SU-DHL-6 (cell line): ENCODE data around the gene RNASEL.

Experiments used
- EZH2phosphoT487 ChIP-seq: fragments of 200-600 bp; sonication (generic), shearing (Covaris generic); conservative IDR thresholded peaks from 2 replicates; pipeline ENCODE4 v1.6.1; 2018; ENCODE audit warnings: mild to moderate bottlenecking, antibody characterized with exemption, low read length, moderate library complexity, mixed read lengths
- TF ChIP-seq, protein P1 (sequence below): fragments of 200-600 bp; sonication (generic); IDR thresholded peaks from one replicate; pipeline ENCODE4 v1.5.1; 2017; ENCODE audit warnings: antibody characterized with exemption, mild to moderate bottlenecking, low read length, moderate library complexity; ENCODE audit not compliant: insufficient read depth, poor library complexity, severe bottlenecking

- TF ChIP-seq, protein P1, sequence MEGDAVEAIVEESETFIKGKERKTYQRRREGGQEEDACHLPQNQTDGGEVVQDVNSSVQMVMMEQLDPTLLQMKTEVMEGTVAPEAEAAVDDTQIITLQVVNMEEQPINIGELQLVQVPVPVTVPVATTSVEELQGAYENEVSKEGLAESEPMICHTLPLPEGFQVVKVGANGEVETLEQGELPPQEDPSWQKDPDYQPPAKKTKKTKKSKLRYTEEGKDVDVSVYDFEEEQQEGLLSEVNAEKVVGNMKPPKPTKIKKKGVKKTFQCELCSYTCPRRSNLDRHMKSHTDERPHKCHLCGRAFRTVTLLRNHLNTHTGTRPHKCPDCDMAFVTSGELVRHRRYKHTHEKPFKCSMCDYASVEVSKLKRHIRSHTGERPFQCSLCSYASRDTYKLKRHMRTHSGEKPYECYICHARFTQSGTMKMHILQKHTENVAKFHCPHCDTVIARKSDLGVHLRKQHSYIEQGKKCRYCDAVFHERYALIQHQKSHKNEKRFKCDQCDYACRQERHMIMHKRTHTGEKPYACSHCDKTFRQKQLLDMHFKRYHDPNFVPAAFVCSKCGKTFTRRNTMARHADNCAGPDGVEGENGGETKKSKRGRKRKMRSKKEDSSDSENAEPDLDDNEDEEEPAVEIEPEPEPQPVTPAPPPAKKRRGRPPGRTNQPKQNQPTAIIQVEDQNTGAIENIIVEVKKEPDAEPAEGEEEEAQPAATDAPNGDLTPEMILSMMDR = no peak
- no peak for TF ChIP-seq EZH2phosphoT487
These were observed 13.4 kb downstream of the RNASEL start for GRCh38 chr1:182575540-182576149.
